HG03439 (cell line): ENCODE results near the gene SLC35A3.
"Not testable (repeated sequence)": the region's sequence is repeated elsewhere in the genome, so short reads cannot be mapped to it uniquely, and the experiment has no call there.

Source experiments
- ATAC-seq: cut with Tn5 transposase; IDR thresholded peaks from one replicate; pipeline ENCODE4 v1.9.1; 2021; ENCODE audit warnings: mild to moderate bottlenecking, moderate library complexity; ENCODE audit not compliant: unreplicated experiment

SLC35A3 gene

DNA sequence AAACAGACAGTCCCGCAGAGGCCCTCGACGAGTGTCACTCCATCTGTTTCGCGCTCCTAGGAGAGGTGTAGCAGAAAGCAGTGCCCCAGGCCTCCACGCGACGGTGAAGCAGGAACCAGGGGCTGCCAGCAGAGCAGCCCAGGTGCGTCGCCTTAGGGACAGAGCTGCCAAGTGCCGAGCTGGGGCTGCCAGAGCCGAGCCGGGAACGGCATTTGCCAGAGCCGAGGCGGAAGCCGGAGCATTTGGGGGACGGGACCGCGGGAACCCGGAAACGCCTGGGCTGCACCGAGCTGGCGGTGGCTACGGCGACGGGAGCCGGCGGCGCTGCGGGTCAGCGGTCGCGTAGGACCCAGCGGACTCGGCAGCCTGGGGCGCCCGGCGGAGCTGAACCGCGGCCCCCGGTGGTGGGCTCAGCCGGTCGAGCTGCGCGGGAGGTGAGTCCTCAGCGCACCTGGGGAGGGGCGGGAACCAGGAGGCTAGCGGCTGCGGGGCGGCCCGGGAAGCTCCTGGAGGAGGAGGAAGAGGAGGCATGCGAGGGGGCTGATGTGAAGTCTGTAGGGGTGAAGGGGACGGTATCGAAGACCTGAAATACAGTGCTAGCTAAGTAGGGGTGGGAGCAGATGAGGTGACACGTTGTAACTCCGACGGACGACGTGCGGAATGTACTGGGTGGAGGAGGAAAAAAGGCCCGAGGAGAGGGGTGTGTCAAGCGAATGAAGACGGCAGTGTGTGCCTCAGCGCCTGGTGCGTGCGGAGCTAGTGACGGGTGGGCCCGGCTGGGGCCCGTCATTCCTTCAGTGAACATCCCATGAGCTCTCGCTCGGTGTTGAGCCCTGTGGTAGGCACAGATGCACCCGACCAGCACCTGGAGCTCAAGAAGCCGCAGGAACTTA lies at the start of gene SLC35A3:
SLC35A3 (plus strand) TSS at position 268 of the 893 bp plus-strand sequence. CDS start 23,559 bp downstream, outside the sequence.
- ATAC-seq: peak; percentile 90

DNA sequence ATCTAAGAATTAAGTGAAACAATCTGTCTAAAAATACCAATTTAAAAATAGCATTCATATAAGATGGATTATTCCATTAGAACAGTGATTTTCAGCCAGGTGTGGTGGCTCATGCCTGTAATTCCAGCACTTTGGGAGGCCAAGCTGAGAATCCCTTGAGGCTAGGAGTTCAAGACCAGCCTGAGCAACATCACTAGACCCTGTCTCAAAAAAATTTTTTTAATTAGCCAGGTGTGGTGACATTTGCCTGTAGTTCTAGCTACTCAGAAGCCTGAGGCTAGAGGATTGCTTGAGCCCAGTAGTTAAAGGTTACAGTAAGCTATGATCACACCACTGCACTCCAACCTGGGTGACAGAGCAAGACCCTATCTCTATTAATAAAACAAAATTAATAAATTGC lies 35.0 kb upstream of the SLC35A3 start:
- ATAC-seq: no peak

DNA sequence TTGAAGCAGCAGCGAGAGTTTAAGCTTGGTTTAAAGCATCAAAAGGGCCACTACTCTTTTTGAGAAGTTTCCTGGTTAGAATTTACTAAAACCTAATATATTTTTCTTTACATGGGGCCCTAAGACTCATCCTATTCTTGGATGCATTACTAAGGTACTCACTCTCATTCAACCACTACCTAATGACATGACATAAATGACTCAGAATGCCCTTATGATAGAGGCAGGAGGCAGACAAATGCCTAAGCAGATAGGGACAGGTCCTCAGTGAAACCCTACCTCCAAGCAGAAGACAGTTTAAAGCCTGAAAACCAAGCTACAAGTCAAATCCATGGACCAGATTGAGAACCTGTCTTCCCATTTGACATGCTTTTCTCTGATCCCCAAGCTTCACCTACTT lies 34.3 kb upstream of the SLC35A3 start:
- ATAC-seq: no peak

DNA sequence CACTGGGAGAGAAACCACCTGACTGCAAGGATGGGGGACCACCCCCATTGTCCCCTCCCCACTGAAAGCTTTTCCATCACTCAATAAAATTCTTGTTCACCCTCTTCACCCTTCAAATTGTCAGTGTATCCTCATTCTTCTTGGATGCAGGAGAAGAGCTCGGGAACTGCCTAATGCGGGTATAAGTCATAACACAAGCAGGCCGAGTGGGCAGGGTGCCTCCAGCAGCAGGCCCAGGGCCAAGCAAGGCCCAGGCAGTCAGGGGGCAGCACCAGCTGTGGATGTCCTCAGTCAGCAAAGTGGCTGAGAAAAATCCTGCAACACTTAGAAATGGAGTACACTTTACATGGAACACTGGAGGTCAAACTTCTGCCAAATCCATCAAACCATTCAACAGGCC lies 33.7 kb upstream of the SLC35A3 start:
- no peak for ATAC-seq

DNA sequence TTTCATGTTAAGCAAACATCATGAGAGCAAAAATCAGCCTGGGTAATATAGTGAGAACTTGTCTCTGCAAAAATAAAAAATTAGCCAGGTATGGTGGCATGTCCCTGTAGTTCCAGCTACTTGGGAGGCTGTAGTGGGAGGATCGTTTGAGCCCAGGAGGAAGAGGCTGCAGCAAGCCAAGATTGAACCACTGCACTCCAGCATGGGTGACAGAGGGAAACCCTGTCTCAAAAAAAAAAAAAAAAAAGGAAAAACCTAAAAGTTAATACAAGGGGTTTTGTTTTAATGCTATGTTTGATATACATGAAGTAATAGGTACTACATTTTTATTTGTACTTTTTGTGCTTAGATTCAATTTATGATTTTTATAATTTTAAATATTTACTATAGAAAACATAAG lies 27.1 kb upstream of the SLC35A3 start:
- no peak for ATAC-seq

GRCh38 chr1:99943223-99943794 lies 26.5 kb upstream of the SLC35A3 start:
- ATAC-seq: no peak

GRCh38 chr1:99944192-99944591 lies 25.6 kb upstream of the SLC35A3 start:
- ATAC-seq: no peak

DNA sequence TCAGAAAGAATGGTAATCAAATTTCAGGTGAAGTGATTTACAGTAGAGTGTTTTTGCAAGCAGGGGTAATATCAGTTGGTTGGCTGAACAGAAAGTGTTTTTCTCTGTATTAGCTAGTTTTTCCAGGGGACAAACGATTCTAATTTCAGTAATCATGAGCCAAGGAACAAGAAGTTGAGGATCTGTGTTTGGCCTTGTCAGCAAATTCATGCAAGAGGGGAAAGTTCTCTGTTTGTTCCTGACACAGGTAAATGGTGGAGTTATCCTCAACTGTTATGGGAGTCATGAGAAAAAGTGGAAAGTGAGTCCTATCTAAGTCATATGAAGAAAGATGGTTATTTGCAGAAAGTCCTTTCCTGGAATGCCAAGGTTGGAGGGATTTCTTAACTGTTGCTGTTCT lies 24.6 kb upstream of the SLC35A3 start:
- ATAC-seq: no peak

DNA sequence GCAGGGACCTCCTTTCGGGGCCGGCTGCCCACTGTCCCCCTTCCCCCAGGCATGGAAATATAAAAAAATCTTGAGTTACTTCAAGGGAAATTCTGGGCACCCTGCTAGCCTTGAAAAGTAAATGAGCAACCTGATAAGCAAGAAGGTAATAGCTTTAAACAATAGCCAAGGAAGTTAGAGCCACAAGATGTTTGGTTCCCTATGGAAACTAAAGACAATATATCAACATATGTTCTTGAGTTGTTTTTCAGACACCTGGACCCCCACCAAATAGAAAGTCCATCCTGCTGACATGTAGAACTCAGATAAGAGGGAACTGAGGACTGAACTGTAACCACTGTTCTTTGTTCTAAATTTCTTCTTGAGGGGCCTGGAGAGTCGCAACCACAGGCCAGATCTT lies 19.3 kb upstream of the SLC35A3 start:
- ATAC-seq: no peak

DNA sequence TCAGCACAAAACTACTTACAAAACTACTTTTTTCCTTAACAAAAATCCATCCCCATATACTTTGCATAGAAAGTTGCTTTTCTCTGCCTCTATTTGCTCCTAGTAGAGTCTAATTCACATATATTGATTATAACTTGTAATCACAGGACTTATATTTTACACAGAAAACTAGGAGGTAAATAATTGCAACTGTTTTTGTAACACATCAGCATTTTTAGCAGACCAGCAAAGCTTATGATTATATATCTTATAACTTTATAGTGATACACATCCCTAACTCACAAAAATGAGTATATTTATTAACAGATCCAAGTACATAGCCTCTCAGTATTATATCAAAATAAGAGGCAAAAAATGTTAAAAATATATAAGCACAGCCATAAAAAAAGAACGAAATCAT lies 17.3 kb upstream of the SLC35A3 start:
- no peak for ATAC-seq

GRCh38 chr1:99955375-99955774 lies 14.4 kb upstream of the SLC35A3 start:
- no peak for ATAC-seq

GRCh38 chr1:99956755-99957154 lies 13.0 kb upstream of the SLC35A3 start:
- ATAC-seq: no peak

DNA sequence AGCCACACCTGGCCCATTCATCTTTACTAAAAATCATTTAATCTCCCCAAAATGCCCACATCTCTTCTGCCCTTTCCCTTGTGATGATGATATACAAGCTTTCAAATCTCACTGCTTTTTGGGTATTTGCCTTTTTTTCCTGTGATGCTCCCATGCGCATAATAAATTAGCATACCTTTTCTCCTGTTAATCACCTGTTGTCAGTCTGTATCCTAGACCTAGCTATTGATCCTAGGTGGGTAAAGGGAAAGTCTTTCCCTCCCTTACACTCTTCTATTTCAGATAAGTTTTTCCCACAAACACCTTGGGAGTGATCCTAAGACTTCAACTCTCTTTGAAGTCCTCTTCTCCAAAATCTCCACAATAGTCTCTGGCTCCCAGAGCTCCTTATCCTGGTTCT lies 12.0 kb upstream of the SLC35A3 start:
- ATAC-seq: no peak

DNA sequence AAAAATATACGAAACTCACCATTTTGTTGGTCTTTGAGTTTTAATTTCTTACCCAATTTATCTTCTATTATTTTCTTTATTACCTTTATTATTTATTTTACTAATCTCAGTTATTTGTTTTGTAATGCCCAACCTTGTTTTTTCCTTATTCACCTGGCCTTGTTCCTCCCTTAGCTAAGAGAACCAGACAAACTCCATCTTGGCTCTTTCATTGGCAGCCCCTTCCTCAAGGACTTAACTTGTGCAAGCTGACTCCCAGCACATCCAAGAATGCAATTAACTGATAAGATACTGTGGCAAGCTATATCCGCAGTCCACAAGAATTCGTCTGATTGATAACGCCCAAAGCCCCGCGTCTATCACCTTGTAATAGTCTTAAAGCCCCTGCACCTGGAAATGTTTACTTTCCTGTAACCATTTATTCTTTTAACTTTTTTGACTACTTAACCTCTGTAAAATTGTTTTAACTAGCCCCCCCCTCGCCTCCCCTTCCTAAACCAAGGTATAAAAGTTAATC lies 10.5 kb upstream of the SLC35A3 start:
- ATAC-seq: not testable (repeated sequence)

DNA sequence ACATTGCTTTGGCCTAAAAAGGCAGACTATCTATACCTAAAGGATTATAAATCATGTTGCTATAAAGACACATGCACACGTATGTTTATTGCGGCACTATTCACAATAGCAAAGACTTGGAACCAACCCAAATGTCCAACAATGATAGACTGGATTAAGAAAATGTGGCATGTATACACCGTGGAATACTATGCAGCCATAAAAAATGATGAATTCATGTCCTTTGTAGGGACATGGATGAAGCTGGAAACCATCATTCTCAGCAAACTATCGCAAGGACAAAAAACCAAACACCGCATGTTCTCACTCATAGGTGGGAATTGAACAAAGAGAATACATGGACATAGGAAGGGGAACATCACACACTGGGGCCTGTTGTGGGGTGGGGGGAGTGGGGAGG lies 9.5 kb upstream of the SLC35A3 start:
- ATAC-seq: not testable (repeated sequence)

DNA sequence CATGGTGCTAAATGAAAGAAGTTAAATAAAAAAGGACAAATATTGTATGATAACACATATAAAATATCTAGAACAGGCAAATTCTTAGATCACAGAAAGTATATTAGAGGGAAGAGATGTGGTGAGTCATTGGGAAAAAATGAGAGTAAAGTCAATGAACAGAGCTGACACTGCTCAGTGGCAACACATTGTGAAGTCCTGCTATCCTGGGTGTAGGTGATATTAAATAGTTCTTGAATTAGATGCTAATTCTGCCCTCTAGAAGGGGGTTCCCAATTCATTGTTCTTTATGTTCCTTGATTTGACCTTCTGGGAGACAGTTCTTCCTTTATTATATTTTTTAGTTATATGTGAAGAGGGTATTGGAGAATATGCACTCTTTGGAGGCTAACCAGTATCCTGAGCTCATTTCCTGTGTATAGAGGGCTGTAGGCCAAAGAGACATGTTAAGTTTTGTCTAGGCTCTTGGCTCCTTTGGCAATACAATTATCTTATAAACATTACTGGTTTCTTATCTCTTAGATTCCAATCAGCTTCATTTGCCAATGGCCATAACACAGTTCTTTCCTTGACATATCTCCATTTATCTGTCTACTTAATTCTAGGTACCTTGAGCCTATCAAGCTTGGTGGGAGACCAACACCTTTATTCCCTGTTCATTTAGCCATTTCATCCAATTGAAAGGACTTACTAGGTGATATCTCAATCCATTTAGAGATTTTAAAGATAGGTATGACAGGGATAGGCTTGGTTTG lies 6.6 kb upstream of the SLC35A3 start:
- ATAC-seq: no peak

DNA sequence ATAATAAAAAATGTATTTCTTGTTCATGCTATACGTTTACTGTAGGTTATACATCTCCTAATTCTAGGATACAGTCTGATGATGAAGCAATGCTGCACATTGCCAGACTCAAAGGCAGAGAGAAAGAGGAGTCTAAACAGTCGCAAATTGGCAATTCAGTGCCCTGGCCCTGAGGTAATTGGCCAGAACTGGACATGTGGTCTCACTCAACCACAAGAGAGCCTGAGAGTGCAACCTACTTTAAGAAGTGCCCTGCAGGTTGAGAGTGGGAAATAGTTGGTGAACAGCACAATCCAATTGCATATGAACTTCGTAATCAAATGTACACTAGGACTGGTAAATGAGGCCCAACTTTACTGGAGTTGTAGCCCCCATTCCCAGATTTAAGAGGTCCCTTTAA lies 5.0 kb upstream of the SLC35A3 start:
- no peak for ATAC-seq

- ATAC-seq: no peak
Measured at GRCh38 chr1:99965646-99966375, 4.0 kb upstream of the SLC35A3 start.

GRCh38 chr1:99968214-99968613 lies 1.6 kb upstream of the SLC35A3 start:
- ATAC-seq: no peak

- peak; percentile 15 for ATAC-seq
Measured at GRCh38 chr1:99969260-99969728, 502 bp upstream of the SLC35A3 start.
